GM12865 (cell line): ENCODE results near the gene DOCK8.

Experiments used
- DNase-seq: peaks from one replicate; pipeline ENCODE4 v3.0.0; 2010; ENCODE audit warnings: low read depth
- H3K4me3 ChIP-seq: 2 replicates; pipeline ENCODE4 v1.5.1; 2011; ENCODE audit warnings: mild to moderate bottlenecking, low read depth, low read length, control low read depth
- CTCF ChIP-seq: IDR thresholded peaks from 2 replicates; pipeline ENCODE4 v1.5.1; 2011; ENCODE audit warnings: low read length, control low read depth, low read depth, inconsistent platforms; ENCODE audit not compliant: insufficient read depth; ENCODE audit errors: missing control alignments

The DOCK8 gene

GRCh38 chr9:477193-477592 is 262.5 kb downstream of the DOCK8 start:
- no peak for TF ChIP-seq CTCF
- no peak for DNase-seq
- no peak overlapping the region for H3K4me3 ChIP-seq

GRCh38 chr9:479304-479970 is 264.8 kb downstream of the DOCK8 start:
- no peak for TF ChIP-seq CTCF
- no peak for DNase-seq
- H3K4me3 ChIP-seq, result no peak overlapping the region

GRCh38 chr9:479971-480350 is 265.3 kb downstream of the DOCK8 start:
- TF ChIP-seq CTCF, result no peak
- no peak for DNase-seq

GRCh38 chr9:482739-483138 is 268.1 kb downstream of the DOCK8 start:
- DNase-seq, result no peak
- TF ChIP-seq CTCF, result no peak
- no peak overlapping the region for H3K4me3 ChIP-seq

More at GRCh38 chr9:479971-480350, 265.3 kb downstream of the DOCK8 start:
- no peak overlapping the region for H3K4me3 ChIP-seq

- no peak overlapping the region for H3K4me3 ChIP-seq
- DNase-seq, result no peak
These were observed 271.5 kb downstream of the DOCK8 start for GRCh38 chr9:486156-486555.

GRCh38 chr9:487429-487828 is 272.8 kb downstream of the DOCK8 start:
- no peak for DNase-seq
- no peak overlapping the region for H3K4me3 ChIP-seq
- no peak for TF ChIP-seq CTCF

More at GRCh38 chr9:486156-486555, 271.5 kb downstream of the DOCK8 start:
- TF ChIP-seq CTCF, result no peak

GRCh38 chr9:488448-488847 is 273.8 kb downstream of the DOCK8 start:
- H3K4me3 ChIP-seq, result no peak overlapping the region
- DNase-seq, result no peak
- TF ChIP-seq CTCF, result no peak
